Nephron (organoid): Measurements from ENCODE around the gene MED13.
"Not testable (repeated sequence)": the region's sequence is repeated elsewhere in the genome, so short reads cannot be mapped to it uniquely, and the experiment has no call there.

ENCODE experiments used
- H3K27ac Mint-ChIP-seq, 3 experiments: 2 replicates each; pipeline ENCODE4 v1.8.0; 2020; ENCODE audit warnings: mixed read lengths in 3 of 3, mild to moderate bottlenecking in 2 of 3, moderate library complexity in 1 of 3
- H3K27me3 Mint-ChIP-seq: 2 replicates; pipeline ENCODE4 v1.8.0; 2021; ENCODE audit warnings: low read depth, mild to moderate bottlenecking, moderate library complexity, mixed read lengths
- H3K36me3 Mint-ChIP-seq: 2 replicates; pipeline ENCODE4 v1.8.0; 2020; ENCODE audit warnings: low read depth, mixed read lengths
- H3K4me1 Mint-ChIP-seq: 2 replicates; pipeline ENCODE4 v1.8.0; 2020; ENCODE audit warnings: mixed read lengths
- H3K4me3 Mint-ChIP-seq, 3 experiments: 2 replicates each; pipeline ENCODE4 v1.8.0; 2020; ENCODE audit warnings: mild to moderate bottlenecking in 3 of 3, mixed read lengths in 3 of 3, moderate library complexity in 2 of 3
- H3K9me3 Mint-ChIP-seq: 2 replicates; pipeline ENCODE4 v1.8.0; 2020; ENCODE audit warnings: mixed read lengths
- CTCF ChIP-seq, 3 experiments: fragments of 200-600 bp; sonication (generic); IDR thresholded peaks; one replicate each; pipeline ENCODE4 v1.5.0; 2021; ENCODE audit warnings: antibody characterized with exemption in 3 of 3; ENCODE audit not compliant: unreplicated experiment in 3 of 3

Gene MED13

GRCh38 chr17:62078009-62078408 is 12.9 kb upstream of the MED13 start:
- no peaks in the 10 kb centered on the region for H3K4me1 Mint-ChIP-seq
- no peak overlapping the region for H3K27ac Mint-ChIP-seq
- no peaks in the 10 kb centered on the region for H3K9me3 Mint-ChIP-seq
- no peak overlapping the region for H3K4me3 Mint-ChIP-seq
- H3K27me3 Mint-ChIP-seq: no peaks in the 10 kb centered on the region
- H3K36me3 Mint-ChIP-seq: no peaks in the 10 kb centered on the region
- no peak for TF ChIP-seq CTCF (IDR thresholded peaks at IDR 0.05; ENCODE audit: unreplicated experiment in 3 of 3)

- H3K27ac Mint-ChIP-seq: no peak overlapping the region
- no peak overlapping the region for H3K4me3 Mint-ChIP-seq
- no peaks in the 10 kb centered on the region for H3K9me3 Mint-ChIP-seq
- H3K36me3 Mint-ChIP-seq: no peaks in the 10 kb centered on the region
- no peaks in the 10 kb centered on the region for H3K4me1 Mint-ChIP-seq
- no peaks in the 10 kb centered on the region for H3K27me3 Mint-ChIP-seq
- TF ChIP-seq CTCF (IDR thresholded peaks at IDR 0.05; ENCODE audit: unreplicated experiment in 3 of 3): no peak
Observed at GRCh38 chr17:62076864-62077788, 12.0 kb upstream of the MED13 start.

GRCh38 chr17:62075308-62075815 is 10.3 kb upstream of the MED13 start:
- no peaks in the 10 kb centered on the region for H3K36me3 Mint-ChIP-seq
- no peaks in the 10 kb centered on the region for H3K9me3 Mint-ChIP-seq
- H3K27ac Mint-ChIP-seq: no peak overlapping the region
- H3K4me1 Mint-ChIP-seq: no peaks in the 10 kb centered on the region
- no peak for TF ChIP-seq CTCF (IDR thresholded peaks at IDR 0.05; ENCODE audit: unreplicated experiment in 3 of 3)
- no peaks in the 10 kb centered on the region for H3K27me3 Mint-ChIP-seq
- no peak overlapping the region for H3K4me3 Mint-ChIP-seq

- Mint-ChIP-seq H3K9me3 (no peaks in the 10 kb centered on the region), H3K27ac (no peak overlapping the region), H3K4me3 (no peak overlapping the region), H3K27me3 (no peaks in the 10 kb centered on the region), H3K36me3 (no peaks in the 10 kb centered on the region), H3K4me1 (no peaks in the 10 kb centered on the region)
- no peak for TF ChIP-seq CTCF (IDR thresholded peaks at IDR 0.05; ENCODE audit: unreplicated experiment in 3 of 3)
Observed at GRCh38 chr17:62073993-62074392, 8.9 kb upstream of the MED13 start.

GRCh38 chr17:62072855-62073254 is 7.8 kb upstream of the MED13 start:
- not testable (repeated sequence) for H3K36me3 Mint-ChIP-seq, H3K4me1 Mint-ChIP-seq, H3K4me3 Mint-ChIP-seq, H3K27me3 Mint-ChIP-seq, H3K9me3 Mint-ChIP-seq
- peak overlapping the region in 1 of 3 experiments; percentile 60 for H3K27ac Mint-ChIP-seq

- H3K36me3 Mint-ChIP-seq: no peaks in the 10 kb centered on the region
- no peaks in the 10 kb centered on the region for H3K27me3 Mint-ChIP-seq
- no peaks in the 10 kb centered on the region for H3K4me1 Mint-ChIP-seq
- no peak overlapping the region for H3K27ac Mint-ChIP-seq
- no peak for TF ChIP-seq CTCF (IDR thresholded peaks at IDR 0.05; ENCODE audit: unreplicated experiment in 3 of 3)
- H3K9me3 Mint-ChIP-seq: no peaks in the 10 kb centered on the region
- no peak overlapping the region for H3K4me3 Mint-ChIP-seq
Observed at GRCh38 chr17:62070900-62071299, 5.8 kb upstream of the MED13 start.
